Body of pancreas (tissue), 4 donors: ENCODE data around the gene ARHGAP44.

Experiments used
- POLR2A ChIP-seq, 3 donors: fragments of 450-650 bp; IDR thresholded peaks; one replicate each; pipeline ENCODE4 v1.6.1; 2016; ENCODE audit warnings: antibody characterized with exemption in 3 of 3, mild to moderate bottlenecking in 2 of 3
- TF ChIP-seq, protein P1 (sequence below), 7 experiments: fragments of 450-650 bp in 4 of 7; fragments of 200-600 bp in 3 of 7; sonication (generic) in 3 of 7; IDR thresholded peaks; one replicate each; pipeline ENCODE4 v1.5.1; 2016 to 2019; ENCODE audit warnings: antibody characterized with exemption in 7 of 7

GRCh38 chr17:12964162-12964561 is 174.9 kb downstream of the ARHGAP44 start:
- TF ChIP-seq, protein P1, sequence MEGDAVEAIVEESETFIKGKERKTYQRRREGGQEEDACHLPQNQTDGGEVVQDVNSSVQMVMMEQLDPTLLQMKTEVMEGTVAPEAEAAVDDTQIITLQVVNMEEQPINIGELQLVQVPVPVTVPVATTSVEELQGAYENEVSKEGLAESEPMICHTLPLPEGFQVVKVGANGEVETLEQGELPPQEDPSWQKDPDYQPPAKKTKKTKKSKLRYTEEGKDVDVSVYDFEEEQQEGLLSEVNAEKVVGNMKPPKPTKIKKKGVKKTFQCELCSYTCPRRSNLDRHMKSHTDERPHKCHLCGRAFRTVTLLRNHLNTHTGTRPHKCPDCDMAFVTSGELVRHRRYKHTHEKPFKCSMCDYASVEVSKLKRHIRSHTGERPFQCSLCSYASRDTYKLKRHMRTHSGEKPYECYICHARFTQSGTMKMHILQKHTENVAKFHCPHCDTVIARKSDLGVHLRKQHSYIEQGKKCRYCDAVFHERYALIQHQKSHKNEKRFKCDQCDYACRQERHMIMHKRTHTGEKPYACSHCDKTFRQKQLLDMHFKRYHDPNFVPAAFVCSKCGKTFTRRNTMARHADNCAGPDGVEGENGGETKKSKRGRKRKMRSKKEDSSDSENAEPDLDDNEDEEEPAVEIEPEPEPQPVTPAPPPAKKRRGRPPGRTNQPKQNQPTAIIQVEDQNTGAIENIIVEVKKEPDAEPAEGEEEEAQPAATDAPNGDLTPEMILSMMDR (IDR thresholded peaks at IDR 0.05) = no peak
- no peak for TF ChIP-seq POLR2A (IDR thresholded peaks at IDR 0.05)
